Hematopoietic multipotent progenitor cell treated with erythropoietin and hydrocortisone succinate and interleukin-3 and kit ligand, for 17 days (in vitro differentiated cells): Measurements from ENCODE around the gene EZR.

ENCODE experiments used
- DNase-seq: peaks from one replicate; pipeline ENCODE4 v3.0.0-alpha.2; 2015; ENCODE audit warnings: low spot score

EZR gene

GRCh38 chr6:158725704-158726103 lies 93.5 kb downstream of the EZR start:
- DNase-seq, result no peak

DNA sequence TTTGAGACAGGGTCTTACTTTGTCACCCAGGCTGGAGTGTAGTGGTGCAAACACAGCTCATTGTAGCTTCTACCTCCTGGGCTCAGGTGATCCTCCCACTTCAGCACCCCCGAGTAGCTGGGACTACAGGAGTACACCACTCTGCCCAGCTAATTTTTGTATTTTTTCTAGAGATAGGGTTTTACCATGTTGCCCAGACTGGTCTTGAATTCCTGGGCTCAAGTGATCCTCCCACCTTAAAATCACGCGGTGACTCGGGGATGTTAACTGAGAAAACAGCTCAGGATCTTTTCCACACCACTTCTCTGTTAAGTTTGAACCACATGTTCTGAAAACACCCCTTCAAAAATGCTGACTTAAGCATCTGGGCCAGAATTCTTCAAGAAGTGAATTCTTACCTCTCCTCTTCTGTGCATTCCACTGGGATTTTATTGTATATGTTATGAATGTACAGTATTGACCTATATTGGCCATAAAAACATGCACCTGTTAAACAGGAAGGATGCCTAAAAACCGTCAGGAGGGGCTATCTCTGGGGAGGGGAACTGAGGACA lies 96.9 kb downstream of the EZR start:
- DNase-seq, result no peak

DNA sequence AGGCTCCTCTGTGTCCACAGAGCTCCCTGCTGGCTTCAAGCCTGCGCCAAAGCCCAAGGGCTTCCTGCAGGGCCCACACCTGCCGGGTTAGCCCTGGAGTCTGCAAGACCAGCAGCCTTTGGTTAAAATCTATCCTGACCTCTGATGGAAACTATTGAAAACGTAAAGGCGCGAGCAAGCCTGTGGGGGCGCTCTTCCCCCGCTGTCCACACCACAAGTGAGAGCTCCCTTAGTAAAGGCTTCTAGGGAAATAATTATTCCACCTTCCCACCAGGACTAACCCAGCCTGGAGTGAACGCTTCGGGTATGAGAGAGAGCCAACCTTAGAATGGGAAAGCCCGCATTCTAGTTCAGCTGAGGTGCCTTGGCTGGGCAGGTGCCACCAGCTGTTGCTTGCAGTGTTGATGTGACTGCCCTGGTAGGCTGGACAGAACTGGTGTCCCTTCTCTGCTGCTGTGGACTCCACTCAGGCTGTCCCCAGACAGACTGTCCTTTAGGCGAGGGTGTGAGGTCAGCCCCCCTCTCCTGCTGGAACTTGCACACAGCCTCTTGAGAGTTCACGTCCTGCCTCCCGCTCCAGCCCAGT lies 100.6 kb downstream of the EZR start:
- DNase-seq, result no peak

- no peak for DNase-seq
Observed at GRCh38 chr6:158717341-158718330, 101.5 kb downstream of the EZR start.
